Medulla oblongata (tissue), 1 donor: ENCODE results near the gene RBM22.

Experiments used
- DNase-seq: peaks from one replicate; pipeline ENCODE4 v3.0.0-alpha.2; 2015; ENCODE audit errors: extremely low spot score

The RBM22 gene

GRCh38 chr5:150672237-150672883 is 28.5 kb downstream of the RBM22 start:
- DNase-seq: no peak

GRCh38 chr5:150671509-150672236 is 29.2 kb downstream of the RBM22 start:
- no peak for DNase-seq

- DNase-seq: no peak
Measured at GRCh38 chr5:150670948-150671310, 29.9 kb downstream of the RBM22 start.

DNA sequence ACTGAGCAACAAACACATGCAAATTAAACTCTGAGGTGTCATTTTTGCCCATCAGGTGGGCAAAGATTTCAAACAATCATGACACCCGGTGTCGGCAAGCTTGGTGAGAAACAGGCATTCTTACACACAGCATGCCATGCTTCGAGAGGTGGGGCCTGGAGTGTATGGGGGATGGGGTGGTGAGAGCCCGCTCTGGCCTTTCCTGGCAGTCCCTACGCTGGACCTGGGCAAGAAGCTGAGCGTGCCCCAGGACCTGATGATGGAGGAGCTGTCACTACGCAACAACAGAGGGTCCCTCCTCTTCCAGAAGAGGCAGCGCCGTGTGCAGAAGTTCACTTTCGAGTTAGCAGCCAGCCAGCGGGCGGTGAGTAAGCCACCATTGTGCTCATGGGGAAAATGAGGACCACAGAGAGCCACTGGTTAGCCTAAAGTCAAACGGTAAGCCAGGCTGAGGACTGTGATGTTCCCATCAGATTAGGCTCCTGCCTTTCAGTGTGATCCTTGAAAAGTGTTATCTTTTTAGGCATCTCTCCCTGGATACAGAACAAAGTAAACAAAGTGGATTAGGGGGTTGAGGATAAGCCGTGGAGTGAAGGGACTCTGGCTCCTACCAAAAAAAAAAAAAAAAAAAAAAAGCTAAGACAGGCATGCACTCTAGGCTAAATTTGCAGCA is 30.5 kb downstream of the RBM22 start:
- DNase-seq: no peak

GRCh38 chr5:150665044-150665443 is 35.8 kb downstream of the RBM22 start:
- no peak for DNase-seq

- no peak for DNase-seq
Measured at GRCh38 chr5:150663936-150664335, 36.9 kb downstream of the RBM22 start.

DNA sequence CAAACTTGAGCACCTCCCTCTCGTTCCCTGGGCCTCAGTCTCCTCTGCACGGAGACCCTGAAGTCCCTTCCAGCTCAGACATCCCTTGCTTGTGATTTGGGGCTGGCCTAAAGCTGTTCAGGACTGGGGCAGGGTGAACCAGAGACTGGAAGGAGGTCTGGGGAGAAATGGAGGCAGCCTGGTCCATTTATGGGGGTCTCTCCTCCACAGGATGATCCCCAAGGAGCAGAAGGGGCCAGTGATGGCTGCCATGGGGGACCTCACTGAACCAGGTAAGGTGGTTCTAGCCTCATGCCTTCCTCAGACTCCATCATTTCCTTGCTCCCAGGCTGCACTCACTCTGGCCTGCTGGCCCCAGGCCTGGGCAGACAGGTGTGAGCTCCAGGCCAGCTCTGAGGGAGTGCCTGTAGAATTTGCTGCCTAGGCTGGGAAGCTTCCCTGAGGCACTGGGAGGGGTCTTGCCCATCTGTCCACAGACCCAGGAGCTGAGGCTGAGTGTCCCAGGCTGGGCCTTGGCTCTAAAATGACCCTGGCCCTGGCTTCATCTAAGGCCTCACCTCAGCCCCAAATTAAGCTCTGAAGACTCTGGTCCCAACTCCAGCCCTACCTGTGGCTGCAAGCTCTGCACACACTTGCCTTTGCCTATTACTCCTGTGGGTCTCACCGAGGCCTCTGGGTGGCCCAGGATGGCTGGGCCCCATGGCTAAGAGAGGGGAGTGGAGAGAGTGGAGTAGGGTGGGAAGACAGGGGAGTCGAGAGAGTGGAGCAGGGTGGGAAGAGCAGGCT is 37.9 kb downstream of the RBM22 start:
- DNase-seq: no peak

GRCh38 chr5:150661821-150662596 is 38.9 kb downstream of the RBM22 start:
- DNase-seq: no peak

GRCh38 chr5:150661086-150661485 is 39.8 kb downstream of the RBM22 start, which contains the start of gene MYOZ3:
Gene MYOZ3, plus strand, starts transcription at chr5:150661251. Its CDS starts 1,691 bp downstream, at chr5:150662942.
- DNase-seq: no peak

DNA sequence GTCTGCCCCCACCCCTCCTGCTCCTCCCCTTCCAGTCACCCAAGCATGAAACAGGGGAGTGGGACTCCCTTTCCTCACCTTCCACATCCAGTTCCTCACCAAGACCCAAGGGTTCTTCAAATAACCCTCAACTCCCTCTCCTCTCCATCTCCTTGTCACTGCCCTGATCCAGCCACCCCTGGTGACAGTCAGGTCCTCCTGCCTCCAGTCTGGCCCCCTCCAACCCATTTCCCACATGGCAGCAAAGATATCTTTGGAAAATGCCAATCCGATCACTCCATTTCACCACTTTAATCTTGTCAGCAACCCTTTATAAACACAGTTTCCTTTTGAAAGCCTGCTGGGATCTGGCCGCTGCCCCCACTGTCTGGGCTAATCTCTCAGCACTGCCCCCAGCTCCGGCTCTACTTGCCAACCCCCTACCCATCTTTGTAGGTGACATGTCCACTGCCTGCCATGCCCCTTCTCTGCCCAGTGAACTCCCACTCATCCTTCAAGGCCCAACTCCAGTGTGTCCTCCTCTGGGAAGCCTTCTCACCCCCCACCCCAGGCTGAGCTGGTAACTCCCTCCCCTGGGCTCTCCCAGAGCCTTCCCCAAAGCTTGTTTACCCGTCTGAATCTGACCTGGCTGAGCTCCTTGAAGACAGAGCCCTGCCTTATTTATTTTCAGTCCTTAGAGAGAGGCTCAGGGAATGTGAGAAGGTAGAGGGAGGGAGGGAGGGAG is 40.6 kb downstream of the RBM22 start:
- DNase-seq: no peak

DNA sequence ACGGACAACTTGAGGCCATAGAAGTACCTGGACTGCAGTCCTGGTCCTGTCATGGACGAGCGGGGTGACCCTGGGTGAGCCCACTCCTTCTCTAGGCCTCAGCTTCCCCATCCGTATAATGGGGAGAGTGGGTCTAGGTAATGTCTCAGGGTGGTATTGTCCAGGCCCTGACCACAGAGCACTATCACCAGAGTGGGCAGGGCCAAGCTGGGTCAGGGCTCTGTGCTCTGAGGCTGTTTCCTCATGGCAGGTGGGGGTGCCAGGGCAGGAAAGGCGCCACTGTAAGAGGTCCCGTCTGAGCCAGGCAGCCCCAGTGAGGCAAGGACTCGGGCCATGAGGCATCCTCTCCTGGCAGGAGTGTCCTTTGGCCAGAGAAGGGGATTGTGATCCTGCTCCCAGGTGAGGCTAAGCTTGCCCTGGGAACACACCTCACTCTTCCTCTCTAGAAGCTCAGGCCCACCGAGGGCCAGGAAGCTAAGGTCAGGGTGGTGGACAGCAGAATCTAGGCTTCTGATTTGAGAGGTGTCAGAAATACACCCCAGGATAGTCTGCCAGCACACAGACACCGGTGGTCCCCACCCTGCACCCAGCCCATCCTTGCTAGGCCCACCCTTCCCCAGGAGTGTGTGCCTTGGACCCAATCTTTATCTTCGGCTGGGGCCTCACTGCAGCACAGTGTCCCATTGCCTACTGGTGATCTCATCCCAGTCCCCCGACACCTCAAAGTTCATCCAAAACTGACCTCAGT is 41.3 kb downstream of the RBM22 start:
- DNase-seq: no peak

- DNase-seq: no peak
Measured at GRCh38 chr5:150658699-150659265, 42.1 kb downstream of the RBM22 start.

GRCh38 chr5:150658121-150658520 is 42.7 kb downstream of the RBM22 start:
- DNase-seq: no peak

- peak; percentile 76 for DNase-seq
Measured at GRCh38 chr5:150656191-150657132, 44.4 kb downstream of the RBM22 start.

DNA sequence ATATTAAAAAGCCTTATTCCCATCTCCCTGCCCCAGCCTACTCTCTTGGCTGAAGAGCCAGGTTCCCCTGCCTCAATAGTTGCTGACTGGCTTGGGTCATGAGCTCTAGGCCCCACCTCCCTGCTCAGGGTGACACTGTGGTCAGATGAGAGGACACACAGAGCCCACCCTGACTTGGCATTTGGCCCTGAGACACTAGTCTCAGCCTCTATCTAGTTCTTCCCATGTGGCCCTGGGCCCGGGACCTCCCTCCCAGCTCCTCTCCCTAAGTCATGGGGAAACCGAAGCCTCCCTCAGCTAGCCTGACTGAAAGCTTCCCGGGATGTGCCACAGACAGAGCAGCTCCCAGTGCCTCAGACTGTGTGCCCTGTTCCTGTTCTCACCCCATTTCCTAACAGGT is 45.6 kb downstream of the RBM22 start:
- DNase-seq: no peak

- DNase-seq: no peak
Measured at GRCh38 chr5:150653762-150654556, 46.9 kb downstream of the RBM22 start.

DNA sequence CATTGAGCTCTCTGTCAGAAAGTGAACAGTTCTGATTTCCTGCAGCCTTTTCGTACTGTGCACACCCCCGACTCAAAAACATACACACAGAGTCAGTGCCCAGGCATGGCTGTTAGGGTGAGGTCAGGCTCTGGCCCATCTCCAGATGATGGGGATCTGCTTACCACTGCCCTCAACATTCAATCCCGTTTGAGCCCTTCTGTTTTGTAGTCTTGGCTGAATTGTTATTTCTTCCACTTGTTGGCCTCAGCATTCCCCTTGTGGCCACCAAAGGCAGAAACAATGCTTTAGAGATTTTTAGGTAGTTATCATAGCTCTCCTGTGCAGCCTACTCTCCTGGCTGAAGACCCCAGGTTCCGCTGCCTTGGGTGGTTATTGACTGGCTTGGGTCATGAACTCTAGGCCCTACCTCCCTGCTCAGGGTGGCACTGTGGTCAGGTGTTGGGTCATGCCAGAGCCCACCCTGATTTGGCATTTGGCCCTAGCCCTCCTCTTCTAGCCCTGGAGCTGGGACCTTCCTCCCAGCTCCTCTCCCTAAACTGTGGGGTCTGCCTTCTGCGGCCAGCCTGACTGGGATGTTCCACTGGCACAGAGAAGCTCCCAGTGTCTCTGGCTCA is 47.6 kb downstream of the RBM22 start:
- DNase-seq: no peak
